GM23338 (cell line): ENCODE measurements around the gene UGCG.

ENCODE experiments used
- CREB1 ChIP-seq: fragments of 250-450 bp; sonication (Bioruptor Pico); IDR thresholded peaks from 2 replicates; pipeline ENCODE4 v1.5.0; 2020; ENCODE audit warnings: low read depth, mild to moderate bottlenecking, moderate library complexity
- CTCF ChIP-seq, 2 experiments: fragments of 200-600 bp in 1 of 2; sonication (generic) in 1 of 2; conservative IDR thresholded peaks; 2 replicates each; pipeline versions ENCODE4 v1.5.1 to v1.6.1; 2016 to 2017; ENCODE audit warnings: antibody characterized with exemption in 2 of 2, low read depth in 2 of 2, mild to moderate bottlenecking in 2 of 2, moderate library complexity in 1 of 2
- ETS1 ChIP-seq: IDR thresholded peaks from 2 replicates; pipeline ENCODE4 v1.6.1; 2016; ENCODE audit warnings: antibody characterized with exemption
- EZH2 ChIP-seq: fragments of 200-600 bp; sonication (generic); IDR thresholded peaks from one replicate; pipeline ENCODE4 v1.8.0; 2017; ENCODE audit warnings: antibody characterized with exemption, mild to moderate bottlenecking, low read depth; ENCODE audit not compliant: unreplicated experiment
- EZH2phosphoT487 ChIP-seq: fragments of 200-600 bp; sonication (generic); IDR thresholded peaks from one replicate; pipeline ENCODE4 v1.8.1; 2018; ENCODE audit warnings: antibody characterized with exemption; ENCODE audit not compliant: unreplicated experiment
- JUNB ChIP-seq: IDR thresholded peaks from one replicate; pipeline ENCODE4 v1.6.1; 2016; ENCODE audit warnings: antibody characterized with exemption; ENCODE audit not compliant: unreplicated experiment
- NANOG ChIP-seq: IDR thresholded peaks from 2 replicates; pipeline ENCODE4 v1.6.1; 2016; ENCODE audit warnings: antibody characterized with exemption, borderline replicate concordance
- POLR2AphosphoS5 ChIP-seq: IDR thresholded peaks from 2 replicates; pipeline ENCODE4 v1.6.1; 2016; ENCODE audit warnings: antibody characterized with exemption, low read depth
- REST ChIP-seq: IDR thresholded peaks from one replicate; pipeline ENCODE4 v1.6.1; 2018; ENCODE audit warnings: antibody characterized with exemption; ENCODE audit not compliant: unreplicated experiment
- STAT1 ChIP-seq: IDR thresholded peaks from one replicate; pipeline ENCODE4 v1.6.1; 2016; ENCODE audit warnings: antibody characterized with exemption; ENCODE audit not compliant: unreplicated experiment
- ZNF114 ChIP-seq: fragments of 250-450 bp; sonication (Bioruptor Pico); IDR thresholded peaks from 2 replicates; pipeline ENCODE4 v1.5.0; 2020; ENCODE audit warnings: mild to moderate bottlenecking, moderate library complexity
- ZNF331 ChIP-seq: fragments of 250-450 bp; sonication (Bioruptor Pico); IDR thresholded peaks from 2 replicates; pipeline ENCODE4 v1.5.0; 2020; ENCODE audit warnings: low read depth, mild to moderate bottlenecking, moderate library complexity
- ZNF462 ChIP-seq: fragments of 250-450 bp; sonication (Bioruptor Pico); IDR thresholded peaks from 2 replicates; pipeline ENCODE4 v1.5.0; 2020; ENCODE audit warnings: mild to moderate bottlenecking, moderate library complexity

- TF ChIP-seq CTCF (conservative IDR thresholded peaks at IDR 0.05; ENCODE audit: low read depth in 2 of 2) = no peak
- no peak for TF ChIP-seq CREB1 (CRISPR knock-in tag)
- TF ChIP-seq POLR2AphosphoS5 = no peak
- TF ChIP-seq JUNB = no peak
- TF ChIP-seq EZH2phosphoT487 = no peak
- TF ChIP-seq ETS1 = no peak
- no peak for TF ChIP-seq REST
- no peak for TF ChIP-seq STAT1
- TF ChIP-seq EZH2 = no peak
- no peak for TF ChIP-seq NANOG
- TF ChIP-seq ZNF331 (CRISPR knock-in tag) = no peak
- no peak for TF ChIP-seq ZNF114 (CRISPR knock-in tag)
- no peak for TF ChIP-seq ZNF462 (CRISPR knock-in tag)
Observed at GRCh38 chr9:111974092-111974681, 77.6 kb downstream of the UGCG start.
